H54 (cell line): ENCODE data around the gene CATSPER3.

Experiments used
- DNase-seq: peaks from one replicate; pipeline ENCODE4 v3.0.0; 2011; ENCODE audit warnings: low spot score, mixed read lengths; ENCODE audit not compliant: insufficient read length
- FAIRE-seq: peaks from 3 replicates; lab custom pipeline; 2011; peaks lifted over from hg19 to GRCh38; lab: Jason Lieb, UNC
- POLR2A ChIP-seq: IDR thresholded peaks from 2 replicates; pipeline ENCODE4 v1.6.1; 2011; ENCODE audit warnings: low read depth, mild to moderate bottlenecking, low read length

CATSPER3 gene

GRCh38 chr5:135011355-135012032 is 43.8 kb downstream of the CATSPER3 start:
- DNase-seq (no peak), FAIRE-seq (no peak)
- no peak for TF ChIP-seq POLR2A

- DNase-seq, result no peak
These were observed 44.4 kb downstream of the CATSPER3 start for GRCh38 chr5:135012033-135012588.

GRCh38 chr5:135012951-135013391 is 45.3 kb downstream of the CATSPER3 start:
- DNase-seq, result no peak
- no peak for FAIRE-seq
- TF ChIP-seq POLR2A, result no peak

More at GRCh38 chr5:135012033-135012588, 44.4 kb downstream of the CATSPER3 start:
- no peak for FAIRE-seq
- no peak for TF ChIP-seq POLR2A

- DNase-seq, result no peak
- TF ChIP-seq POLR2A, result no peak
- no peak for FAIRE-seq
These were observed 45.7 kb downstream of the CATSPER3 start for GRCh38 chr5:135013445-135013844.

DNA sequence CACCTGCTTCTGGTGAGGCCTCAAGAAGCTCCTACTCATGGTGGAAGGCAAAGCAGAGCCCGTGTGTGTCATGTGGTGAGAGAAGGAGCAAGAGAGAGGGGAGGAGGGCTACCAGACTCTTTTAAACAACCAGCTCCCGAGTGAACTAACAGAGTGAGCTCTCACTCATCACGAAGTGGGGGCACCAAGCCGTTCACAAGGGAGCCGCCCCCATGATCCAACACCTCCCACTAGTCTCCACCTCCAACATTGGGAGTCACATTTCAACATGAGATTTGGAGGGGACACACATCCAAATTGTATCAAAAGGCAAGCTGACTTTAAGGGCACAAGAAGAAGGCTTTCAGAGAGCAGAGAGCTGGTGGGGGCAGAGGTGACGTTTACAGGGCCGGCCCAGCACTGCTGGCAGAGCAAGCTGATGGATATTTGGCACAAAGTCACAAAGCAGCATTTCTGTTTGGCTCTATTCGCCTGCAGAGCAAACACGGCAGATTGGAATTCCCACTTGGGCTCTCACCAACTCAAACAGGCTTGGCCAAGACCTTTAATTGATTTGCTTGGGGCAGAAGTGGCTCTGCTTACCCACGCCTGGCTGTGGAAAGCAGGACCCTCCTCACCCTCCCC is 46.4 kb downstream of the CATSPER3 start:
- TF ChIP-seq POLR2A, result no peak
- FAIRE-seq (no peak), DNase-seq (no peak)

GRCh38 chr5:135015942-135016341 is 48.2 kb downstream of the CATSPER3 start:
- DNase-seq, result no peak
- TF ChIP-seq POLR2A, result no peak
- FAIRE-seq, result no peak

- DNase-seq (no peak), FAIRE-seq (no peak)
- no peak for TF ChIP-seq POLR2A
These were observed 49.2 kb downstream of the CATSPER3 start for GRCh38 chr5:135016861-135017290.

- DNase-seq, result no peak
- no peak for TF ChIP-seq POLR2A
- no peak for FAIRE-seq
These were observed 50.8 kb downstream of the CATSPER3 start for GRCh38 chr5:135018457-135018856.

DNA sequence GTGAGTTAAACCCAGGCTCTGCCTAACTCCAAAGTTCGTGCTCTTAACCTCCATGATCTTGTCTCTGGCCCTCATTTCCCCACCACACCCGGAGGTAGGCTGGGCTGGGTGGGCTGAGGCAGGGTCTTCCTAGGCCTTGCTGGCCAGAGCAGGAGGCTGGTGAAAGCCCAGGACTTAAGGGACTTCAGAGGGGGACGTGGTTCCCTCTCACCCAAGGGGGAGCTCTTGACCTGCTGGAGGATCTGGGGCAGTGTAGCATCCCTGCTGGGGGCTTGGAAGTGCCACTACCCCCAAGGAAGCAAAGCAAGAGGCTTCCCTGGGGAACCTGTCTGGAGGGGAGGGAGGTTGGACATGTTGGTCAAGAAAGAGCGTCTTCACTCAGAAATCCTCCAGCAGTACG is 51.6 kb downstream of the CATSPER3 start:
- no peak for FAIRE-seq

GRCh38 chr5:135020111-135020895 is 52.6 kb downstream of the CATSPER3 start:
- FAIRE-seq (no peak), DNase-seq (no peak)
- no peak for TF ChIP-seq POLR2A

More for the DNA sequence above, 51.6 kb downstream of the CATSPER3 start:
- TF ChIP-seq POLR2A, result no peak
- no peak for DNase-seq

- DNase-seq, result peak; percentile 87
- no peak for TF ChIP-seq POLR2A
- FAIRE-seq, result peak; percentile 20
These were observed 57.4 kb downstream of the CATSPER3 start for GRCh38 chr5:135024956-135025729.

DNA sequence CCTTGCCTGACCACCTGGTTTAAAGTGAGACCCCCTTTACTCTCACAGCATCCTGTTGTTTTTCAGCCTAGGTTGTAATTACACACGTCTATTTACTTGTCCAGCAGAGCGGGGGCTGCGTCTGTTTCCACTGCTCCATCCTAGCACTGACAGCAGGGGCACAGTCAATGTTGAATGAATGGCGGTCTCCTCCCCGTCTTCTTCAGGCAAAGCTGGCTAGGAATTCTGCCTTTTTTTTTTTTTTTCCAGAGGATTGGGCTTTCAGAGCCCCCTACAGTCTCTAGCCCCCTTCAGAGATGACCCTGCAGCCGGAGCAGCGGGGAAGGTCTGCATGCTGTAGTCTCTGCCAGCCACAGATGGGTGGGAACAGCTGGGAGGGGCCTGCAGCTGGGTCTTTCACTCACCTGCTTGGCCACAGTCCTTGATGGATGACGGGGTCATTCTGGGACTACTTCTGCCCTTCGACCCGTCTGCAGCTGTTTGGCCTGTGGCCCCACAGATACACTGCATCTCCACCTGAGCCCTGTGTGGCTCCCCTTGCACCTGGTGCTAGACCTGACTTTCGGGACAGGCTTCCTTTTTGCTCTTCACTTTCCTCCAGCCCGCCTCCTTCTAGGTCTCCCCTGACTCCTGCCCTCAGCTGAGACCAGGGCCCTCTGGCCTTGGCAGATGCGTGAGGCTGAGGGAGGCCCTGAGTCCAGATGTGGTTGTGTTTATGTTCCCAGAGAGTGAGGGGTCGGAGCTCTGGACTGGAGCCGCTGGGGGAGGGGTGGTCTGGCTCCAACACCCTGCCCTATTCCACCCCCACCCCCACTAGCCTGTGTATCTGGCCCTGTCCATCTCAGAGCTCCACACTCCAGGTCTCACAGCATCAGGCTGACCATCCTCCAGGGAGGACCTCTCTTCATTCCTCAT is 58.3 kb downstream of the CATSPER3 start:
- FAIRE-seq (no peak), DNase-seq (no peak)
- no peak for TF ChIP-seq POLR2A
